ENCODE results near the gene JTB.

JTB gene

GRCh38 chr1:153954826-153955225, 22.6 kb downstream of the JTB start:
- DNase-seq (ENCODE audit: low spot score): no peak

- DNase-seq (ENCODE audit: low spot score): no peak
Observed at GRCh38 chr1:153953859-153954365, 23.6 kb downstream of the JTB start.

GRCh38 chr1:153951801-153952200, 25.7 kb downstream of the JTB start:
- no peak for DNase-seq (ENCODE audit: low spot score)

GRCh38 chr1:153951183-153951582, 26.3 kb downstream of the JTB start:
- DNase-seq (ENCODE audit: low spot score): no peak

- peak; percentile 97 for DNase-seq (ENCODE audit: low spot score)
Observed at GRCh38 chr1:153946622-153947241, 30.7 kb downstream of the JTB start, which contains the start of gene DENND4B. TSS of gene DENND4B (minus strand) at chr1:153946718. CDS start at chr1:153944374, 2,344 bp downstream.

- DNase-seq (ENCODE audit: low spot score): peak; percentile 77
Observed at GRCh38 chr1:153945795-153946621, 31.5 kb downstream of the JTB start.

GRCh38 chr1:153945131-153945794, 32.2 kb downstream of the JTB start:
- DNase-seq (ENCODE audit: low spot score): no peak

GRCh38 chr1:153944827-153945117, 32.7 kb downstream of the JTB start:
- DNase-seq (ENCODE audit: low spot score): no peak

GRCh38 chr1:153944005-153944826, 33.3 kb downstream of the JTB start:
- DNase-seq (ENCODE audit: low spot score): no peak

- DNase-seq (ENCODE audit: low spot score): no peak
Observed at GRCh38 chr1:153942766-153943549, 34.5 kb downstream of the JTB start.

- no peak for DNase-seq (ENCODE audit: low spot score)
Observed at GRCh38 chr1:153941826-153942725, 35.4 kb downstream of the JTB start.

GRCh38 chr1:153940756-153941155, 36.7 kb downstream of the JTB start:
- DNase-seq (ENCODE audit: low spot score): no peak

- DNase-seq (ENCODE audit: low spot score): no peak
Observed at GRCh38 chr1:153939476-153939875, 38.0 kb downstream of the JTB start.

- no peak for DNase-seq (ENCODE audit: low spot score)
Observed at GRCh38 chr1:153938996-153939395, 38.5 kb downstream of the JTB start.

GRCh38 chr1:153937331-153937730, 40.1 kb downstream of the JTB start:
- no peak for DNase-seq (ENCODE audit: low spot score)

- no peak for DNase-seq (ENCODE audit: low spot score)
Observed at GRCh38 chr1:153936011-153936802, 41.3 kb downstream of the JTB start.

GRCh38 chr1:153934746-153935145, 42.7 kb downstream of the JTB start:
- DNase-seq (ENCODE audit: low spot score): no peak

- no peak for DNase-seq (ENCODE audit: low spot score)
Observed at GRCh38 chr1:153933955-153934354, 43.5 kb downstream of the JTB start.

- DNase-seq (ENCODE audit: low spot score): no peak
Observed at GRCh38 chr1:153933430-153933829, 44.0 kb downstream of the JTB start.

Measured in AG08395 (cell line).